HUES48 (cell line): ENCODE data around the gene GRM2.

Experiments
- H3K27ac ChIP-seq: one replicate; pipeline ENCODE4 v1.7.0; 2013; ENCODE audit warnings: low read depth, low read length, inconsistent platforms
- H3K27me3 ChIP-seq: 2 replicates; pipeline ENCODE4 v1.6.1; 2013; ENCODE audit warnings: mild to moderate bottlenecking, low read length; ENCODE audit not compliant: control insufficient read depth, insufficient read depth
- H3K36me3 ChIP-seq: 2 replicates; pipeline ENCODE4 v1.6.1; 2013; ENCODE audit warnings: low read length; ENCODE audit not compliant: control insufficient read depth, insufficient read depth
- H3K4me1 ChIP-seq: 2 replicates; pipeline ENCODE4 v1.6.1; 2013; ENCODE audit warnings: mild to moderate bottlenecking, low read length; ENCODE audit not compliant: control insufficient read depth, insufficient read depth
- H3K4me3 ChIP-seq: 2 replicates; pipeline ENCODE4 v1.5.1; 2013; ENCODE audit warnings: mild to moderate bottlenecking, low read depth, low read length
- H3K9ac ChIP-seq: 2 replicates; pipeline ENCODE4 v1.6.1; 2013; ENCODE audit warnings: mild to moderate bottlenecking, low read depth, low read length, moderate library complexity
- H3K9me3 ChIP-seq: 2 replicates; pipeline ENCODE4 v1.6.1; 2013; ENCODE audit warnings: low read length; ENCODE audit not compliant: control insufficient read depth, insufficient read depth

Gene GRM2

DNA sequence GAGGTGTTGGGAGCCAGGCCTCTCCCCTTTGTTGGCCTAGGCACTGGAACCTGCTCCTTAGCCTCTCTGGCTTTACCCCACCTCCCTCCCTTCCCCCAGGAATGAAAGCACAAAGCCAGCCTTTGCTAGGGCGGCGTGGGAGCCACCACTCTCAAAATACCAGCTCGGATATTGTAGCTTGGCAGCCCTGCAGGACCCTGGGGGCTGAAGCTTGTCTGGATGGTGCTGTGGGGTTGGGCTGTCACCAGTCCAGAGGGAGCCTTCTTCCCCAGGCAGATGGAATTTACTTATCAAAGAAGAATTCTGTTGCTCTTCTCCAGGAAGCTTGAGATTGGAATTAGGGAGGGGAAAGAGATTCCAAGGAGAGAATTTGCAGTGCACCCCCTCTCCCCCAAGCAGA, 14.9 kb upstream of the GRM2 start:
- no peaks in the 10 kb centered on the region for H3K36me3 ChIP-seq
- H3K4me1 ChIP-seq: peaks cover 6% of the 10 kb centered on the region; the same call in 1 of the 2 replicates
- no peak overlapping the region for H3K9ac ChIP-seq
- no peaks in the 10 kb centered on the region for H3K9me3 ChIP-seq
- H3K4me3 ChIP-seq: no peak overlapping the region
- H3K27ac ChIP-seq: no peak overlapping the region
- H3K27me3 ChIP-seq: no peaks in the 10 kb centered on the region

GRCh38 chr3:51692980-51693395, 13.9 kb upstream of the GRM2 start:
- H3K27me3 ChIP-seq: no peaks in the 10 kb centered on the region
- H3K9ac ChIP-seq: no peak overlapping the region
- H3K27ac ChIP-seq: no peak overlapping the region
- H3K4me3 ChIP-seq: no peak overlapping the region
- H3K4me1 ChIP-seq: peaks cover 6% of the 10 kb centered on the region; the same call in 1 of the 2 replicates
- H3K9me3 ChIP-seq: no peaks in the 10 kb centered on the region
- no peaks in the 10 kb centered on the region for H3K36me3 ChIP-seq

DNA sequence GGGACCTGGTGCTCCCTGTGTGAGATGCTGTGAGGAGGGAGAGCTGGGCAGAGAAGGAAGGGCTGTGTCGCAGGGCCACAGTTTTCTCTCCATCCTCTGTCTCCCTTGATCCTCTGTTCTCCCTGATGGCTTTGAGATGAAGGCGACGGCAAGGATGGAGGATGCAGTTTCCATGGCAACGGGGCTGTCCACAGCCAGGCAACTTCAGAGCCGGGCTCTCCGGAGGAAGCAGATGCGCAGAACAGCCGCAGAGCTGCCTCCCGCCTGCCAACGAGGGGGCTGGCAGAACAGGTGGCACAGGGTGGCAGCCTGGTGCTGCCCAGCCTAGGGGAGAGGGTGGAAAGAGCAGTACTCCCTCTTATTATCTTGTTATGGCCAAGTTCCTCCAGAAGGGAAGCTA, 9.9 kb upstream of the GRM2 start:
- no peaks in the 10 kb centered on the region for H3K4me1 ChIP-seq
- no peak overlapping the region for H3K4me3 ChIP-seq
- no peak overlapping the region for H3K9ac ChIP-seq
- peaks cover 8% of the 10 kb centered on the region; the same call in 1 of the 2 replicates for H3K36me3 ChIP-seq
- H3K9me3 ChIP-seq: no peaks in the 10 kb centered on the region
- H3K27ac ChIP-seq: no peak overlapping the region
- no peaks in the 10 kb centered on the region for H3K27me3 ChIP-seq

GRCh38 chr3:51698209-51698608, 8.7 kb upstream of the GRM2 start:
- Histone ChIP-seq H3K4me1 (0 out of 2 replicates have a peak, but pooled peaks cover 7% of the 10 kb centered on the region), H3K27me3 (no peaks in the 10 kb centered on the region), H3K27ac (no peak overlapping the region), H3K9me3 (no peaks in the 10 kb centered on the region), H3K9ac (no peak overlapping the region), H3K4me3 (no peak overlapping the region), H3K36me3 (peaks cover 8% of the 10 kb centered on the region; the same call in 1 of the 2 replicates)

GRCh38 chr3:51700403-51700802, 6.5 kb upstream of the GRM2 start:
- H3K9ac ChIP-seq: no peak overlapping the region
- no peaks in the 10 kb centered on the region for H3K27me3 ChIP-seq
- peaks cover 8% of the 10 kb centered on the region; the same call in 1 of the 2 replicates for H3K36me3 ChIP-seq

GRCh38 chr3:51702156-51702555, 4.7 kb upstream of the GRM2 start:
- Histone ChIP-seq H3K27ac (no peak overlapping the region), H3K9me3 (no peaks in the 10 kb centered on the region), H3K9ac (no peak overlapping the region), H3K27me3 (peaks cover 2% of the 10 kb centered on the region), H3K4me3 (no peak overlapping the region), H3K36me3 (peaks cover 8% of the 10 kb centered on the region; the same call in 1 of the 2 replicates), H3K4me1 (peaks cover 16% of the 10 kb centered on the region)

More at GRCh38 chr3:51700403-51700802, 6.5 kb upstream of the GRM2 start:
- Histone ChIP-seq H3K27ac (no peak overlapping the region), H3K9me3 (no peaks in the 10 kb centered on the region), H3K4me3 (no peak overlapping the region), H3K4me1 (peaks cover 16% of the 10 kb centered on the region)

DNA sequence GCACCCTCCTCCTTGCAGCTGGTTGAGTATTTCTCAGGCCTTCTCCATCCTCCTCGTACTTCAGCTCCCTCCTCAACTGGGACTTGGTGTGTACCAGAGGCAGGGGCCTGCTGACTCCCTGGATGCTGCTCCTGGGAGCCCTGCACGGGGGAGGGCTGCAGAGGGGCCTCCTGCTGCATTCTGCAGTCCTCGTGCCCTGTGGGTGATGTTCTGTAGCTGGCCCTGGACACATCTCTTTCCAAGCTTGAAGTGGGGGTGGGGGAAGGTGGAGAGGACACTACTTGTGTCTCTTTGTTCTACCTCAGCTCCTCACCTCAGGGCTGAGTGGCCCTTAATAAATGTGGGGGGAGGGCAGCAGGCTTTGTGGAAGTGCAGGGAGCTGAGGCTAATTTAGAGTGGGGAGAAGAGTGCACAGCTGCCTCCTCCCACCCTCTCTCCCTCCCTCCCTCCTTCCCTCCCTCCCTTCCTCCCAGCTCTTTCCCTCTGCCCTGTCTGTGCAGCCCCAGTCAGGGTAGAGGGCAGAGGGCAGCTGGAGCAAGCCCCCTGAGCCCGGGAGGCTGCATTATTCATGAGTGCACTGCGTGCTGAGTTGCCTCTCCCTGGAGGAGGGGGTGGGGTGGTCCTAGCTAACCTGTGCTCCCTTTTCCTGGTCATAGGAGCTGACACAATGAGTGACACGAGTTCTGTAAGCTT, 3.7 kb upstream of the GRM2 start:
- Histone ChIP-seq H3K27ac (no peak overlapping the region), H3K4me3 (no peak overlapping the region; the same call in 1 of the 2 replicates), H3K4me1 (peaks cover 16% of the 10 kb centered on the region), H3K9ac (no peak overlapping the region), H3K36me3 (peaks cover 8% of the 10 kb centered on the region; the same call in 1 of the 2 replicates), H3K27me3 (peaks cover 12% of the 10 kb centered on the region), H3K9me3 (no peaks in the 10 kb centered on the region)

DNA sequence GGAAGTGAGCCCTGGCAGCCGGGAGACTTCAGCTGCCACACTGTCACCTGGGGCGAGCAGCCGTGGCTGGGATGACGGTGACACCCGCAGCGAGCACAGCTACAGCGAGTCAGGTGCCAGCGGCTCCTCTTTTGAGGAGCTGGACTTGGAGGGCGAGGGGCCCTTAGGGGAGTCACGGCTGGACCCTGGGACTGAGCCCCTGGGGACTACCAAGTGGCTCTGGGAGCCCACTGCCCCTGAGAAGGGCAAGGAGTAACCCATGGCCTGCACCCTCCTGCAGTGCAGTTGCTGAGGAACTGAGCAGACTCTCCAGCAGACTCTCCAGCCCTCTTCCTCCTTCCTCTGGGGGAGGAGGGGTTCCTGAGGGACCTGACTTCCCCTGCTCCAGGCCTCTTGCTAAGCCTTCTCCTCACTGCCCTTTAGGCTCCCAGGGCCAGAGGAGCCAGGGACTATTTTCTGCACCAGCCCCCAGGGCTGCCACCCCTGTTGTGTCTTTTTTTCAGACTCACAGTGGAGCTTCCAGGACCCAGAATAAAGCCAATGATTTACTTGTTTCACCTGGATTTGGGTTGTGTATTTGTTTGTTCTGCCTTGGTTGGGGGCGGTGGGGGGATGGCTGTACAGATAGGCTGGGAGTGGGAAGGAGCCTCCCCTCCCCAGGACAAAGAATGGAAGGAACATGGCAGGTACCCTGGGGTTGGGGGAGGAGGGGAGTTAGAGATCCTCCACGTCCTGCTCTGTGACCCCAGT, 2.9 kb upstream of the GRM2 start:
- no peaks in the 10 kb centered on the region for H3K9me3 ChIP-seq
- H3K27me3 ChIP-seq: peaks cover 19% of the 10 kb centered on the region
- H3K4me1 ChIP-seq: peaks cover 16% of the 10 kb centered on the region
- peaks cover 8% of the 10 kb centered on the region; the same call in 1 of the 2 replicates for H3K36me3 ChIP-seq
- H3K27ac ChIP-seq: no peak overlapping the region
- H3K4me3 ChIP-seq: no peak overlapping the region; the same call in 1 of the 2 replicates
- H3K9ac ChIP-seq: no peak overlapping the region

DNA sequence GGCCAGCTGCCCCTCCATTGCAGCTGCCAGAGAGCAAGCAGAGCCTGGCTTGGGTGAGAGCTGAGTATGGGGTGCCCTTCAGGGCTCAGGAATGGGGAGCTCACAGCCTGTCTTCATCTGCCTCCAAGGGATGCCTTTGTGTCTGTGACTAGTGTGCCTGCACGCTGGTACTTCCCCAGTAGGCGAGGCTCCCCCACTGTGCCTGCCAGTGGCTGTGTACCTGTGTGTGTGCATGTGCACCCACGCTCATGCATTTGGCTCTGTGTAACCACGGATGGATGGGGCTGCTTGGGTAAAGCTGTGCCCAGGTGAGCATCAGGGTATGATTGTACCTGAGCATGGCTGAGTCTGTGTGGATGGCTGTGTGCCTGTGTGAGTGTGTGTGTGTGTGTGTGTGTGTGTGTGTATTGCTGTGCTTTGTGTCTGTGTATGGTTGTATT, 2.3 kb upstream of the GRM2 start:
- H3K9ac ChIP-seq: no peak overlapping the region

DNA sequence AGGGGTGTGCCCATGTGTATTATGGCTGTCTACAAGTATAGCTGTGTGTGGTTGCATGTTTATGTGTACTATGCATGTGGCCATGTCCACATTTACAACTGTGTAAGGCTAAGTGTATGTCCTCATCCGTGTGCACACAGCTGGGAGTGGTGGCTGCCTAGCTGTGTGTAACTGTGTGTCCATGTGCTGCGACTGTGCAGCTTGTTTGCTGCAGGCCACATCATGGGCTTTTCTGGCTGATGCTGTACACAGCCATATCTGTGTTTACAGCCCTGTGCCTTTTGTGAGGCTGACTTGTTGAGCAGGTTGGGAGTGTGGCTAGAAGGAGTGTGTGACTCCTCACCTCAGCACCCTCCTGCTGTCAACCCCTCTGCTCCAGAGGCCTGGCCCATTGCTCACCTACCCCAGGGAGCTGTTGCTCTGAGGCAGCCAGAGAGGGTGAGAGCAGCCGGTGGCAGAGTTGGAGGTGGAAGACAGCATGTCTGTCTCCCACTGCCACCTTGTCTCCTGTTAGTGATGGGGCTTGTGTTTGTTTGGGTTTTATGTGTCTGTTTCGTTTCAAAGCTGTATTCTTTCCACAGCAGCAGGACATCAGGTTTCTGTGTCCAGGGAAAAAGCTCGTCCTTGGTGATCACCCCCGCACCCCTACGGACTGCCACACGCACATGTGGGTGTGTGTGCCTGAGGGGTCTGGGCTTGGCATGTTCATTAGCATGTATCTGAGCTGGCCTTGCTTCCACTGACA, 1.4 kb upstream of the GRM2 start:
- no peaks in the 10 kb centered on the region for H3K9me3 ChIP-seq
- H3K27me3 ChIP-seq: peaks cover 24% of the 10 kb centered on the region
- H3K4me3 ChIP-seq: no peak overlapping the region
- no peak overlapping the region for H3K27ac ChIP-seq
- no peaks in the 10 kb centered on the region for H3K36me3 ChIP-seq
- H3K9ac ChIP-seq: no peak overlapping the region
- H3K4me1 ChIP-seq: peaks cover 16% of the 10 kb centered on the region

More for the DNA sequence above, 2.3 kb upstream of the GRM2 start:
- H3K36me3 ChIP-seq: peaks cover 5% of the 10 kb centered on the region; the same call in 1 of the 2 replicates
- no peak overlapping the region for H3K27ac ChIP-seq
- peaks cover 16% of the 10 kb centered on the region for H3K4me1 ChIP-seq
- no peaks in the 10 kb centered on the region for H3K9me3 ChIP-seq
- H3K4me3 ChIP-seq: no peak overlapping the region
- H3K27me3 ChIP-seq: peaks cover 24% of the 10 kb centered on the region
